HepG2 (cell line): ENCODE results near the gene TCFL5. TPM values are rescaled to one million over a fixed set of nuclear protein-coding genes. Genes with fewer than 3 reads are reported as not detected.
"Not testable (repeated sequence)": the region's sequence is repeated elsewhere in the genome, so short reads cannot be mapped to it uniquely, and the experiment has no call there.

Experiments used
- ATAC-seq: fragments of 200-7000 bp; cut with Tn5 transposase; 3 replicates; pipeline ENCODE4 v1.9.1; 2020; ENCODE audit warnings: mild to moderate bottlenecking, moderate library complexity
- BruUV-seq: library from RNA; stranded (reverse); fragments of 400-500 nt; replicated peaks from 2 replicates; lab custom pipeline; 2021; lab: Mats Ljungman, UMichigan
- CTCF ChIA-PET: fragments of 300-600 bp; formaldehyde crosslinking; extraction: SDS; loops from one replicate; lab custom pipeline; 2021; ENCODE audit warnings: low total read pairs, inconsistent platforms, low intra/inter-chr PET ratio; lab: Yijun Ruan, JAX
- POLR2A ChIA-PET: fragments of 350-600 bp; sonication (Branson Sonifier 250); formaldehyde crosslinking; loops from one replicate; lab custom pipeline; 2020; ENCODE audit warnings: antibody characterized with exemption, inconsistent platforms; lab: Yijun Ruan, JAX
- DNase-seq: peaks from one replicate; pipeline ENCODE4 v3.0.0-alpha.2; 2015; ENCODE audit warnings: low spot score
- FAIRE-seq: peaks from 3 replicates; lab custom pipeline; 2011; peaks lifted over from hg19 to GRCh38; lab: Jason Lieb, UNC
- H2AFZ ChIP-seq: one replicate; pipeline ENCODE4 v1.6.1; 2011; ENCODE audit warnings: low read length, inconsistent platforms
- H3K27ac ChIP-seq: fragments of 300-600 bp; 3 replicates; pipeline ENCODE4 v1.8.0; 2011; ENCODE audit warnings: mixed run types, mild to moderate bottlenecking, mixed read lengths, low read length, inconsistent platforms; ENCODE audit not compliant: insufficient read depth; ENCODE audit errors: extremely low read length
- H3K27me3 ChIP-seq, 2 experiments: fragments of 200-600 bp in 1 of 2; 2 replicates in 1 of 2; 3 replicates in 1 of 2; pipeline versions ENCODE4 v1.6.0 to v1.8.0; 2011; ENCODE audit warnings: low read length in 2 of 2, mild to moderate bottlenecking in 2 of 2, moderate library complexity in 2 of 2, inconsistent platforms in 1 of 2; ENCODE audit not compliant: insufficient read depth in 2 of 2, control insufficient read depth in 1 of 2
- H3K36me3 ChIP-seq, 2 experiments: fragments of 200-600 bp in 1 of 2; replicated peaks in 1 of 2; 2 replicates in 1 of 2; 3 replicates in 1 of 2; pipeline versions ENCODE4 v1.5.1 to v1.8.0; 2011; ENCODE audit warnings: low read length in 2 of 2, inconsistent platforms in 1 of 2; ENCODE audit not compliant: insufficient read depth in 2 of 2, control insufficient read depth in 1 of 2
- H3K4me1 ChIP-seq: 2 replicates; pipeline ENCODE4 v1.5.1; 2012; ENCODE audit warnings: low read length, inconsistent platforms; ENCODE audit not compliant: insufficient read depth
- H3K4me2 ChIP-seq: 2 replicates; pipeline ENCODE4 v1.6.0; 2011; ENCODE audit warnings: low read depth, low read length, inconsistent platforms
- H3K4me3 ChIP-seq, 3 experiments: fragments of 200-600 bp in 1 of 3; sonication (generic), shearing (Covaris generic) in 1 of 3; replicated peaks in 1 of 3; 2 replicates each; pipeline ENCODE4 v1.5.1; 2011 to 2016; ENCODE audit warnings: low read length in 3 of 3, inconsistent platforms in 2 of 3, low read depth in 2 of 3, mild to moderate bottlenecking in 2 of 3, control low read depth in 1 of 3, mixed read lengths in 1 of 3; ENCODE audit not compliant: insufficient read depth in 1 of 3
- H3K79me2 ChIP-seq: one replicate; pipeline ENCODE4 v1.6.1; 2011; ENCODE audit warnings: low read length, inconsistent platforms; ENCODE audit not compliant: insufficient read depth
- H3K9ac ChIP-seq: 2 replicates; pipeline ENCODE4 v1.6.0; 2011; ENCODE audit warnings: mild to moderate bottlenecking, low read depth, low read length, inconsistent platforms; ENCODE audit not compliant: insufficient read depth
- H3K9me3 ChIP-seq: 2 replicates; pipeline ENCODE4 v1.5.1; 2012; ENCODE audit warnings: mild to moderate bottlenecking, low read length
- H4K20me1 ChIP-seq: 2 replicates; pipeline ENCODE4 v1.6.0; 2011; ENCODE audit warnings: inconsistent platforms, mild to moderate bottlenecking, low read length, moderate library complexity; ENCODE audit not compliant: insufficient read depth
- ERF ChIP-seq: IDR thresholded peaks from 2 replicates; pipeline ENCODE4 v1.6.1; 2018; ENCODE audit warnings: missing biosample characterization, missing genetic modification reagents
- SALL1 ChIP-seq: sonication (generic); formaldehyde crosslinking; IDR thresholded peaks from 2 replicates; pipeline ENCODE4 v1.8.0; 2022; ENCODE audit warnings: mild to moderate bottlenecking, missing genetic modification reagents
- ZNF777 ChIP-seq: sonication (generic); formaldehyde crosslinking; IDR thresholded peaks from 2 replicates; pipeline ENCODE4 v1.4.0; 2020; ENCODE audit warnings: missing genetic modification reagents
- WGBS: methylation state at CpG from one replicate; pipeline ENCODE4 v1.1.6; 2017; ENCODE audit warnings: low lambda C conversion rate; 5-methylcytosine and 5-hydroxymethylcytosine counted together
- in situ Hi-C: cut with HindIII; loops from 2 replicates; pipeline ENCODE4 v1.10.0; 2017; ENCODE audit warnings: low pct_unique_long_range_greater_than_20kb; ENCODE audit not compliant: extremely low pct_ligation_motif_present
- intact Hi-C: fragments of 100-400 bp; cut with micrococcal nuclease; formaldehyde crosslinking; loops from one replicate; pipeline ENCODE4 v1.10.0; 2022; ENCODE audit not compliant: unreplicated experiment
- polyA plus RNA-seq, 8 experiments: library from polyadenylated mRNA; depleted of rRNA in 3 of 8; stranded (reverse) in 7 of 8; unstranded in 1 of 8; fragments of >200 nt; fragmentation: Illumina TruSeq in 4 of 8; extraction: Trizol in 4 of 8; gene quantifications; 2 replicates each; pipeline versions ENCODE4 v1.2.1 to v1.2.3, GENCODE V29; 2011 to 2016; ENCODE audit warnings: low read depth in 4 of 8, missing spikeins in 1 of 8, mixed read lengths in 1 of 8; ENCODE audit not compliant: insufficient read depth in 1 of 8
- total RNA-seq, 5 experiments: library from RNA; depleted of rRNA; stranded (reverse); fragments of >200 nt; fragmentation: Illumina TruSeq; extraction: Trizol; gene quantifications; 2 replicates each; pipeline ENCODE4 v1.2.3, GENCODE V29; 2016; ENCODE audit warnings: low read depth in 1 of 5
- TF ChIP-seq, protein P1 (sequence below): sonication (generic); formaldehyde crosslinking; conservative IDR thresholded peaks from 2 replicates; pipeline ENCODE4 v1.8.1; 2023; ENCODE audit warnings: missing genetic modification reagents

TCFL5 gene
- total and polyA plus RNA-seq, 2 of the 13 experiments (the other 11 are each of a cell fraction or from before 2014, with no cell fraction given), result 14.8 to 20.0 TPM

DNA sequence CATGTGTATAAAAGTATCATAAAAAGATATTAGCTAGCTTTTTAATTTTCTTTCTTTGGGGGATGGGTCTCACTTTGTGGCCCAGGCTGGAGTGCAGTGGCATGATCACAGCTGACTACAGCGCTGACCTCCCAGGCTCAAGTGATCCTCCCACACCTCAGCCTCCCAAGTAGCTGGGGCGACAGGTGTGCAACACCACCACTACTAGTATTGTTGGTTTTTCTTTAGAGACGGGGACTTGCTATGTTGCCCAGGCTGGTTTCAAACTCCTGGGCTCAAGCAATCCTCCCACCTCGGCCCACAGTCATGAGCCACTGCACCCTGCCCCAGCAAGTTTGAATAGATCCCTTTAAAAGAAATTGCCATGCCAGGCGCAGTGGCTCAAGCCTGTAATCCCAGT is 6.5 kb downstream of the TCFL5 start:
- no peak for TF ChIP-seq ERF
- 0 out of 2 replicates have a peak, but pooled peaks have one; percentile 15 for TF ChIP-seq SALL1 (CRISPR knock-in tag)
- no peak for ATAC-seq
- H3K9me3 ChIP-seq, result no peaks in the 10 kb centered on the region
- no peak overlapping the region for H2AFZ ChIP-seq
- DNase-seq, result no peak
- H3K36me3 ChIP-seq, result peaks cover 19 to 46% of the 10 kb centered on the region in 2 experiments
- FAIRE-seq, result no peak
- CTCF ChIA-PET, result no interaction called here
- peaks cover 17% of the 10 kb centered on the region for H3K4me1 ChIP-seq
- no peaks in the 10 kb centered on the region for H3K27me3 ChIP-seq
- H3K9ac ChIP-seq, result no peak overlapping the region
- H3K4me2 ChIP-seq, result no peak overlapping the region
- no TSS peak for BruUV-seq
- no peak overlapping the region for H3K4me3 ChIP-seq
- peaks cover 5% of the 10 kb centered on the region for H3K79me2 ChIP-seq
- POLR2A ChIA-PET, result interaction anchor here (1.3 kb wide), 1 partner anchor 21 kb away, joined by 4 read pairs; no protein-coding TSS in a partner anchor
- in situ Hi-C loops, result no loop called here
- no peak overlapping the region for H3K27ac ChIP-seq
- WGBS, result 99% methylated on average over 5 of the region's 5 CpGs
- no peaks in the 10 kb centered on the region; the same call in 1 of the 2 replicates for H4K20me1 ChIP-seq
- intact Hi-C loops, result no loop called here

DNA sequence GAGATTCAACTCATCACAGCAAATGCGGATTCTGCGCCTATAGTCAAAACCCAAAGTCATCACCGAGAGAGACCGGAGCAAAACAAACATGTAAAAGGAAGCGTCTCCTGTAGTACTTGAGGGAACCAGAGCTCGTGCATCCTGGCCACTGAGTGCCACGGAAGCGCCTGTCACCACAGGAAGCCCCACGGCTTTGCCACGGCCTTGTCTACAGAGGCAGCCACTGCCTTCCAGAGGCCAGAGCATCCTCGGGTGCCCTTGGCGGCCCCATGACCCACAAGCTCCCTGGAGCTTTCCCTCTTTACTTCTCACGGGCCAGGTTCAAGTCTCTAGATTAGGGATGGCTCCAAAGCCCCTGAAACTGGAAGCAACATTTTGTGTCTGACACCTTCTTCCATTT is 7.5 kb downstream of the TCFL5 start:
- in situ Hi-C loops, result no loop called here
- H3K27ac ChIP-seq, result no peak overlapping the region
- no peak overlapping the region for H3K4me3 ChIP-seq
- no peaks in the 10 kb centered on the region for H3K9me3 ChIP-seq
- no peak for TF ChIP-seq ZNF777 (CRISPR knock-in tag)
- TF ChIP-seq, protein P1, sequence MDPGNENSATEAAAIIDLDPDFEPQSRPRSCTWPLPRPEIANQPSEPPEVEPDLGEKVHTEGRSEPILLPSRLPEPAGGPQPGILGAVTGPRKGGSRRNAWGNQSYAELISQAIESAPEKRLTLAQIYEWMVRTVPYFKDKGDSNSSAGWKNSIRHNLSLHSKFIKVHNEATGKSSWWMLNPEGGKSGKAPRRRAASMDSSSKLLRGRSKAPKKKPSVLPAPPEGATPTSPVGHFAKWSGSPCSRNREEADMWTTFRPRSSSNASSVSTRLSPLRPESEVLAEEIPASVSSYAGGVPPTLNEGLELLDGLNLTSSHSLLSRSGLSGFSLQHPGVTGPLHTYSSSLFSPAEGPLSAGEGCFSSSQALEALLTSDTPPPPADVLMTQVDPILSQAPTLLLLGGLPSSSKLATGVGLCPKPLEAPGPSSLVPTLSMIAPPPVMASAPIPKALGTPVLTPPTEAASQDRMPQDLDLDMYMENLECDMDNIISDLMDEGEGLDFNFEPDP (CRISPR knock-in tag), result 0 out of 2 replicates have a peak, but pooled peaks have one; percentile 65
- TF ChIP-seq, all 625 proteins: peak for 1
- H3K79me2 ChIP-seq, result no peaks in the 10 kb centered on the region
- ChIA-PET POLR2A (interaction anchor here (0.9 to 1.3 kb wide), 2 partner anchors 22 to 32 kb away, joined by 4 to 5 read pairs; no protein-coding TSS in a partner anchor), CTCF (no interaction called here)
- no peak for FAIRE-seq
- H3K36me3 ChIP-seq, result peaks cover 19 to 46% of the 10 kb centered on the region in 2 experiments
- no peak for DNase-seq
- 98% methylated on average over 13 of the region's 13 CpGs for WGBS
- no peak for ATAC-seq
- intact Hi-C loops, result no loop called here
- H3K4me2 ChIP-seq, result no peak overlapping the region
- H3K9ac ChIP-seq, result no peak overlapping the region
- H3K4me1 ChIP-seq, result peaks cover 7% of the 10 kb centered on the region
- H3K27me3 ChIP-seq, result no peaks in the 10 kb centered on the region
- no peak overlapping the region for H2AFZ ChIP-seq
- no peaks in the 10 kb centered on the region for H4K20me1 ChIP-seq
- BruUV-seq, result no TSS peak

DNA sequence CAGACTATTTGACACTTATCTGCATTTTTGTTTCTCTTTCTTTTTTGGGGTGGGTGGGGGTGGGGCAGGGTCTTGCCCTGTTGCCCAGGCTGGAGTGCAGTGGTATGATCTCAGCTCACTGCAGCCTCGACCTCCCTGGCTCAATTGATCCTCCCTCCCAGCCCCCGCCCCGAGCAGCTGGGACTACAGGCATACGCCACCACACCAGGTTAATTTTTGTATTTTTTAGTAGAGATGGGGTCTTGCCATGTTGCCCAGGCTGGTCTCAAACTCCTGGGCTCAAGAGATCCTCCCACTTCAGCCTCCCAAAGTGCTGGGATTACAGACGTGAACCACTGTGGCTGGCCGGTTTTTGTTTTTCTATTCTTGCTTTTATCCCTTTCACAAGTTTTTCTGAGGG is 8.3 kb downstream of the TCFL5 start:
- BruUV-seq, CTCF ChIA-PET, H3K27ac ChIP-seq, FAIRE-seq, in situ Hi-C loops, H3K4me1 ChIP-seq, H3K4me3 ChIP-seq, H2AFZ ChIP-seq, DNase-seq, H3K27me3 ChIP-seq, H4K20me1 ChIP-seq, intact Hi-C loops, H3K4me2 ChIP-seq, POLR2A ChIA-PET, H3K9ac ChIP-seq, ATAC-seq, H3K9me3 ChIP-seq, H3K79me2 ChIP-seq: not testable (repeated sequence)
- H3K36me3 ChIP-seq, result peaks cover 19 to 44% of the 10 kb centered on the region in 2 experiments
- 95% methylated on average over 6 of the region's 6 CpGs for WGBS
